ENCODE measurements around the gene NFKB2. TPM values are rescaled to one million over a fixed set of nuclear protein-coding genes. Genes with fewer than 3 reads are reported as not detected.

The NFKB2 gene
- polyA plus RNA-seq, 1 donor from 2014 or later: 0.30 TPM

DNA sequence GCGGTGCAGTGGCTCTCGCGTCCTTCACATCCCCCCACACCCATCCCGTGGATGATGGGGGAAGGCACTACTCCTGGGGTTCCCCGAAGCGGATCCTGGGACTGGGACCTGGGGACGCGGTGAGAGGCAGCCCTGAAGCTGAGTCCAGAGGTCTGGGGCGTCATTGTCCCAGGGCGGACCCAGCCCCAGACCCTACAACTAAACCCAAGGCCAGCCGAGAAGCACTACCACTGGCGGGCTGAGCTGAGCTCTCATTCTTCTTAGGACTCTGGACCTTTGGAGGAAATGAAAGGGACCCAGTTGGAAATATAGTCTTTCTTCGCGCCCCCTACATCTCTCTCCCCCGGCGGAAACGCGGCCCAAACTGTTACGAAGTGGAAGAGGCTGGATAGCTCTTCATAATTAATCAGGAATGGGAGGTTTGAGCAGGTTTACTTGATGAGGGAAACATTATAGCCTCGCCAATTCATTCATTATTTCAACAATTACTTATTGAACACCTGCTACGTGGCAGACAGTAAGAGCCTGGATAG lies 24.7 kb downstream of the NFKB2 start:
- Histone ChIP-seq H3K27ac (ENCODE audit: low read length) (peak overlapping the region; percentile 93), H4K20me1 (ENCODE audit: insufficient read depth) (no peaks in the 10 kb centered on the region), H3K36me3 (ENCODE audit: insufficient read depth, low read length) (no peaks in the 10 kb centered on the region), H3K9me2 (ENCODE audit: insufficient read depth, low read length) (no peaks in the 10 kb centered on the region), H3K9me3 (ENCODE audit: low read length) (no peaks in the 10 kb centered on the region), H3K27me3 (ENCODE audit: insufficient read depth, low read depth, low read length) (no peaks in the 10 kb centered on the region), H3K79me2 (replicated peaks; ENCODE audit: insufficient read depth, low read length) (peaks cover 5% of the 10 kb centered on the region), H3K9ac (ENCODE audit: low read length) (peak overlapping the region; percentile 84), H3K4me3 (ENCODE audit: low read length) (peak overlapping the region; percentile 97), H2AFZ (ENCODE audit: low read depth, low read length) (peak overlapping the region; percentile 69), H3K4me2 (ENCODE audit: low read length) (peak overlapping the region; percentile 91), H3F3A (ENCODE audit: insufficient read depth, low read length, poor library complexity, severe bottlenecking) (peaks cover 6% of the 10 kb centered on the region)
- TF ChIP-seq SMC3 (conservative IDR thresholded peaks at IDR 0.05; ENCODE audit: poor library complexity) (no peak), MXI1 (conservative IDR thresholded peaks at IDR 0.05; ENCODE audit: poor library complexity, severe bottlenecking) (no peak), RAD21 (conservative IDR thresholded peaks at IDR 0.05) (no peak), POLR2AphosphoS5 (IDR thresholded peaks at IDR 0.05) (no peak), TAF1 (IDR thresholded peaks at IDR 0.05; ENCODE audit: low read depth) (no peak), REST (IDR thresholded peaks at IDR 0.05; ENCODE audit: borderline replicate concordance) (no peak), EP300 (conservative IDR thresholded peaks at IDR 0.05; ENCODE audit: poor library complexity, severe bottlenecking) (no peak), EZH2 (IDR thresholded peaks at IDR 0.05; ENCODE audit: borderline replicate concordance, insufficient read depth, low read length, poor library complexity, severe bottlenecking) (no peak)
- TF ChIP-seq, protein P1, sequence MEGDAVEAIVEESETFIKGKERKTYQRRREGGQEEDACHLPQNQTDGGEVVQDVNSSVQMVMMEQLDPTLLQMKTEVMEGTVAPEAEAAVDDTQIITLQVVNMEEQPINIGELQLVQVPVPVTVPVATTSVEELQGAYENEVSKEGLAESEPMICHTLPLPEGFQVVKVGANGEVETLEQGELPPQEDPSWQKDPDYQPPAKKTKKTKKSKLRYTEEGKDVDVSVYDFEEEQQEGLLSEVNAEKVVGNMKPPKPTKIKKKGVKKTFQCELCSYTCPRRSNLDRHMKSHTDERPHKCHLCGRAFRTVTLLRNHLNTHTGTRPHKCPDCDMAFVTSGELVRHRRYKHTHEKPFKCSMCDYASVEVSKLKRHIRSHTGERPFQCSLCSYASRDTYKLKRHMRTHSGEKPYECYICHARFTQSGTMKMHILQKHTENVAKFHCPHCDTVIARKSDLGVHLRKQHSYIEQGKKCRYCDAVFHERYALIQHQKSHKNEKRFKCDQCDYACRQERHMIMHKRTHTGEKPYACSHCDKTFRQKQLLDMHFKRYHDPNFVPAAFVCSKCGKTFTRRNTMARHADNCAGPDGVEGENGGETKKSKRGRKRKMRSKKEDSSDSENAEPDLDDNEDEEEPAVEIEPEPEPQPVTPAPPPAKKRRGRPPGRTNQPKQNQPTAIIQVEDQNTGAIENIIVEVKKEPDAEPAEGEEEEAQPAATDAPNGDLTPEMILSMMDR (IDR thresholded peaks at IDR 0.05; ENCODE audit: poor library complexity, severe bottlenecking): no peak

- Histone ChIP-seq H3K4me2 (ENCODE audit: low read length) (peak within 1 kb of the TSS; percentile 91), H3K27ac (ENCODE audit: low read length) (peak within 1 kb of the TSS; percentile 93), H3K4me3 (ENCODE audit: low read length) (peak within 1 kb of the TSS; percentile 97), H2AFZ (ENCODE audit: low read depth, low read length) (peak within 1 kb of the TSS; percentile 69), H3K9me3 (ENCODE audit: low read length) (no peaks in the 10 kb centered on the region), H4K20me1 (ENCODE audit: insufficient read depth) (no peaks in the 10 kb centered on the region), H3K79me2 (replicated peaks; ENCODE audit: insufficient read depth, low read length) (peaks cover 5% of the 10 kb centered on the region), H3K27me3 (ENCODE audit: insufficient read depth, low read depth, low read length) (no peaks in the 10 kb centered on the region), H3F3A (ENCODE audit: insufficient read depth, low read length, poor library complexity, severe bottlenecking) (peaks cover 6% of the 10 kb centered on the region), H3K36me3 (ENCODE audit: insufficient read depth, low read length) (no peaks in the 10 kb centered on the region), H3K9me2 (ENCODE audit: insufficient read depth, low read length) (no peaks in the 10 kb centered on the region), H3K9ac (ENCODE audit: low read length) (peak within 1 kb of the TSS; percentile 84)
- TF ChIP-seq EZH2 (IDR thresholded peaks at IDR 0.05; ENCODE audit: borderline replicate concordance, insufficient read depth, low read length, poor library complexity, severe bottlenecking): no peak
- peak; percentile 40 for TF ChIP-seq TAF1 (IDR thresholded peaks at IDR 0.05; ENCODE audit: low read depth)
- TF ChIP-seq, protein P1 (IDR thresholded peaks at IDR 0.05; ENCODE audit: poor library complexity, severe bottlenecking): no peak
- TF ChIP-seq RAD21 (conservative IDR thresholded peaks at IDR 0.05): no peak
- peak; percentile 78 for TF ChIP-seq POLR2AphosphoS5 (IDR thresholded peaks at IDR 0.05)
- TF ChIP-seq REST (IDR thresholded peaks at IDR 0.05; ENCODE audit: borderline replicate concordance): no peak
- peak; percentile 27 for TF ChIP-seq SMC3 (conservative IDR thresholded peaks at IDR 0.05; ENCODE audit: poor library complexity)
- TF ChIP-seq EP300 (conservative IDR thresholded peaks at IDR 0.05; ENCODE audit: poor library complexity, severe bottlenecking): peak; percentile 40
- peak; percentile 67 for TF ChIP-seq MXI1 (conservative IDR thresholded peaks at IDR 0.05; ENCODE audit: poor library complexity, severe bottlenecking)
These were observed 25.4 kb downstream of the NFKB2 start, which contains the start of gene FBXL15 for GRCh38 chr10:102420714-102421506. Gene FBXL15, plus strand, starts transcription at chr10:102420836. Its CDS starts 294 bp downstream, at chr10:102421130.
